Posterior cingulate gyrus (tissue), 11 donors: Measurements from ENCODE around the gene RAB42.
"Not testable (repeated sequence)": the region's sequence is repeated elsewhere in the genome, so short reads cannot be mapped to it uniquely, and the experiment has no call there.

ENCODE experiments used
- DNase-seq, 10 donors: peaks; one replicate each; pipeline versions ENCODE4 v3.0.0 to v3.0.0-alpha.2; 2020 to 2021; ENCODE audit warnings: mixed read lengths in 3 of 10
- intact Hi-C: fragments of 100-400 bp; cut with DNase I; formaldehyde crosslinking; loops from one replicate; pipeline ENCODE4 v1.15.1; 2023

The RAB42 gene

GRCh38 chr1:28591708-28592320 is at the start of gene RAB42:
Gene RAB42, plus strand, starts transcription at chr1:28592265. Its CDS starts 247 bp downstream, at chr1:28592512.
- intact Hi-C loops, result no loop called here
- peak in 2 of 10 donors; percentile 24 to 44 for DNase-seq

GRCh38 chr1:28545246-28545628 is 46.8 kb upstream of the RAB42 start:
- DNase-seq, result no peak
- intact Hi-C loops, result no loop called here

GRCh38 chr1:28548318-28548717 is 43.7 kb upstream of the RAB42 start:
- intact Hi-C loops, result no loop called here
- no peak for DNase-seq

GRCh38 chr1:28551381-28551780 is 40.7 kb upstream of the RAB42 start:
- intact Hi-C loops, result loop anchor here (5.0 kb wide), 1 partner anchor 34 kb away; no protein-coding TSS in a partner anchor
- DNase-seq, result no peak

- DNase-seq, result peak; percentile 88 to 99 (median 92)
- intact Hi-C loops, result loop anchor here (1.0 to 5.0 kb wide), 2 partner anchors 27 to 36 kb away; no protein-coding TSS in a partner anchor
These were observed 39.1 kb upstream of the RAB42 start, which contains the start of gene TRNAU1AP for GRCh38 chr1:28552758-28553663. Gene TRNAU1AP, plus strand, starts transcription at chr1:28553085. Its CDS starts 26 bp downstream, at chr1:28553111.

- DNase-seq, result no peak
- intact Hi-C loops, result no loop called here
These were observed 31.2 kb upstream of the RAB42 start for GRCh38 chr1:28560886-28561285.

GRCh38 chr1:28564310-28564709 is 27.8 kb upstream of the RAB42 start:
- intact Hi-C loops, result no loop called here
- no peak for DNase-seq

GRCh38 chr1:28565040-28565439 is 27.0 kb upstream of the RAB42 start:
- intact Hi-C loops, result no loop called here
- DNase-seq, result peak in 1 of 10 donors; percentile 1

- intact Hi-C loops, result no loop called here
- DNase-seq, result no peak
These were observed 26.3 kb upstream of the RAB42 start for GRCh38 chr1:28565726-28566125.

GRCh38 chr1:28566931-28567330 is 25.1 kb upstream of the RAB42 start:
- no peak for DNase-seq
- intact Hi-C loops, result no loop called here

- DNase-seq, result no peak
- intact Hi-C loops, result no loop called here
These were observed 20.2 kb upstream of the RAB42 start for GRCh38 chr1:28571911-28572310.

- intact Hi-C loops, result not testable (repeated sequence)
- peak in 1 of 10 donors; percentile 6 for DNase-seq
These were observed 19.2 kb upstream of the RAB42 start for GRCh38 chr1:28572891-28573290.

- intact Hi-C loops, result no loop called here
- DNase-seq, result no peak
These were observed 18.5 kb upstream of the RAB42 start for GRCh38 chr1:28573564-28573963.

GRCh38 chr1:28577052-28577678 is 14.9 kb upstream of the RAB42 start:
- DNase-seq, result no peak
- intact Hi-C loops, result no loop called here

- intact Hi-C loops, result no loop called here
- no peak for DNase-seq
These were observed 14.1 kb upstream of the RAB42 start for GRCh38 chr1:28577738-28578536.

- DNase-seq, result peak in 2 of 10 donors; percentile 14 to 24
- intact Hi-C loops, result no loop called here
These were observed 13.3 kb upstream of the RAB42 start for GRCh38 chr1:28578696-28579218.

- DNase-seq, result no peak
- intact Hi-C loops, result no loop called here
These were observed 12.7 kb upstream of the RAB42 start for GRCh38 chr1:28579401-28579800.

- intact Hi-C loops, result loop anchor here (1.0 to 10.0 kb wide), 2 partner anchors 28 to 326 kb away; partner anchors contain the start of genes SESN2 and TRNAU1AP
- DNase-seq, result peak in 5 of 10 donors; percentile 12 to 81 (median 36)
These were observed 11.1 kb upstream of the RAB42 start for GRCh38 chr1:28580722-28581530.
